DOHH2 (cell line): Measurements from ENCODE around the gene FKBP2.

Source experiments
- H3F3A ChIP-seq: fragments of 200-600 bp; sonication (generic), shearing (Covaris generic); 2 replicates; pipeline ENCODE4 v1.6.0; 2016; ENCODE audit warnings: antibody characterized with exemption, mild to moderate bottlenecking; ENCODE audit not compliant: control insufficient read depth, insufficient read depth
- H3K27ac ChIP-seq: fragments of 200-600 bp; sonication (generic); 2 replicates; pipeline ENCODE4 v1.5.1; 2014; ENCODE audit warnings: low read depth, mild to moderate bottlenecking, low read length, moderate library complexity
- H3K27me3 ChIP-seq: fragments of 200-600 bp; sonication (generic); 2 replicates; pipeline ENCODE4 v1.6.1; 2014; ENCODE audit warnings: mild to moderate bottlenecking, low read length, mixed read lengths; ENCODE audit not compliant: control insufficient read depth
- H3K36me3 ChIP-seq: fragments of 200-600 bp; sonication (generic); 2 replicates; pipeline ENCODE4 v1.6.1; 2014; ENCODE audit warnings: mild to moderate bottlenecking, low read length, moderate library complexity, mixed read lengths; ENCODE audit not compliant: control insufficient read depth
- H3K4me1 ChIP-seq: fragments of 200-600 bp; sonication (generic); 2 replicates; pipeline ENCODE4 v1.6.1; 2014; ENCODE audit warnings: mild to moderate bottlenecking, low read length, mixed read lengths; ENCODE audit not compliant: control insufficient read depth
- H3K4me2 ChIP-seq: fragments of 200-600 bp; sonication (generic); 2 replicates; pipeline ENCODE4 v1.6.0; 2014; ENCODE audit warnings: mild to moderate bottlenecking, low read length, moderate library complexity
- H3K4me3 ChIP-seq: fragments of 200-600 bp; sonication (generic); 2 replicates; pipeline ENCODE4 v1.5.1; 2014; ENCODE audit warnings: mild to moderate bottlenecking, low read length, mixed read lengths
- H3K79me2 ChIP-seq: fragments of 200-600 bp; sonication (generic); 2 replicates; pipeline ENCODE4 v1.6.1; 2014; ENCODE audit warnings: mild to moderate bottlenecking, low read length, mixed read lengths; ENCODE audit not compliant: control insufficient read depth
- H3K9me2 ChIP-seq: fragments of 200-600 bp; sonication (generic); replicated peaks from 2 replicates; pipeline ENCODE4 v1.6.1; 2014; ENCODE audit warnings: mild to moderate bottlenecking, low read length, mixed read lengths; ENCODE audit not compliant: control insufficient read depth
- H3K9me3 ChIP-seq: fragments of 200-600 bp; sonication (generic); 2 replicates; pipeline ENCODE4 v1.6.1; 2014; ENCODE audit warnings: antibody characterized with exemption, low read length, mixed read lengths; ENCODE audit not compliant: control insufficient read depth, insufficient read depth
- H4K20me1 ChIP-seq: fragments of 200-600 bp; sonication (generic); 2 replicates; pipeline ENCODE4 v1.6.0; 2014; ENCODE audit warnings: low read depth, mild to moderate bottlenecking, antibody characterized with exemption, low read length, moderate library complexity; ENCODE audit not compliant: control insufficient read depth, insufficient read depth
- CTCF ChIP-seq: fragments of 200-600 bp; sonication (generic); IDR thresholded peaks from one replicate; pipeline ENCODE4 v1.5.1; 2014; ENCODE audit warnings: antibody characterized with exemption, mild to moderate bottlenecking, low read depth, low read length; ENCODE audit not compliant: poor library complexity, severe bottlenecking
- EZH2phosphoT487 ChIP-seq: fragments of 200-600 bp; sonication (generic); IDR thresholded peaks from 2 replicates; pipeline ENCODE4 v1.6.1; 2017; ENCODE audit warnings: borderline replicate concordance, mild to moderate bottlenecking, antibody characterized with exemption, low read length, moderate library complexity, mixed read lengths

The FKBP2 gene

GRCh38 chr11:64229744-64230170 lies 11.1 kb upstream of the FKBP2 start:
- Histone ChIP-seq H3K79me2 (peaks cover 46% of the 10 kb centered on the region), H3F3A (peaks cover 24% of the 10 kb centered on the region), H3K9me2 (no peaks in the 10 kb centered on the region), H3K27me3 (no peaks in the 10 kb centered on the region), H3K4me2 (peak overlapping the region; percentile 97), H3K27ac (peak overlapping the region; percentile 94), H3K36me3 (peaks cover 16% of the 10 kb centered on the region), H4K20me1 (no peaks in the 10 kb centered on the region), H3K4me3 (peak overlapping the region; percentile 89), H3K9me3 (no peaks in the 10 kb centered on the region), H3K4me1 (peaks cover 76% of the 10 kb centered on the region)
- TF ChIP-seq EZH2phosphoT487 (no peak), CTCF (no peak)

- H4K20me1 ChIP-seq = no peaks in the 10 kb centered on the region
- peak within 1 kb of the TSS; percentile 89 for H3K4me3 ChIP-seq
- peaks cover 75% of the 10 kb centered on the region for H3K4me1 ChIP-seq
- no peaks in the 10 kb centered on the region for H3K9me3 ChIP-seq
- H3K27ac ChIP-seq = peak within 1 kb of the TSS; percentile 94
- peaks cover 46% of the 10 kb centered on the region for H3K79me2 ChIP-seq
- TF ChIP-seq EZH2phosphoT487 = no peak
- H3F3A ChIP-seq = peaks cover 24% of the 10 kb centered on the region
- no peaks in the 10 kb centered on the region for H3K9me2 ChIP-seq
- H3K36me3 ChIP-seq = peaks cover 14% of the 10 kb centered on the region
- H3K4me2 ChIP-seq = peak within 1 kb of the TSS; percentile 97
- no peaks in the 10 kb centered on the region for H3K27me3 ChIP-seq
Measured at GRCh38 chr11:64230171-64230984, 10.5 kb upstream of the FKBP2 start, which contains the start of gene DNAJC4. TSS of gene DNAJC4 (plus strand) at chr11:64230548. CDS start at chr11:64230855, 307 bp downstream.

GRCh38 chr11:64230985-64231365 lies 9.9 kb upstream of the FKBP2 start:
- H3K4me1 ChIP-seq = peaks cover 78% of the 10 kb centered on the region
- H3K79me2 ChIP-seq = peaks cover 50% of the 10 kb centered on the region
- peak overlapping the region; percentile 89 for H3K4me3 ChIP-seq
- no peaks in the 10 kb centered on the region; the same call in 1 of the 2 replicates for H4K20me1 ChIP-seq
- peaks cover 24% of the 10 kb centered on the region for H3F3A ChIP-seq
- H3K27ac ChIP-seq = peak overlapping the region; percentile 94
- H3K4me2 ChIP-seq = peak overlapping the region; percentile 97
- H3K36me3 ChIP-seq = peaks cover 18% of the 10 kb centered on the region
- H3K27me3 ChIP-seq = no peaks in the 10 kb centered on the region
- H3K9me2 ChIP-seq = no peaks in the 10 kb centered on the region
- no peaks in the 10 kb centered on the region for H3K9me3 ChIP-seq
- TF ChIP-seq CTCF (no peak), EZH2phosphoT487 (no peak)

GRCh38 chr11:64231546-64231945 lies 9.3 kb upstream of the FKBP2 start:
- Histone ChIP-seq H4K20me1 (no peaks in the 10 kb centered on the region; the same call in 1 of the 2 replicates), H3K9me2 (no peaks in the 10 kb centered on the region), H3K79me2 (peaks cover 48% of the 10 kb centered on the region), H3K9me3 (no peaks in the 10 kb centered on the region), H3F3A (peaks cover 24% of the 10 kb centered on the region), H3K4me2 (peak overlapping the region; percentile 97), H3K36me3 (peaks cover 20% of the 10 kb centered on the region), H3K27ac (no peak overlapping the region), H3K4me3 (peak overlapping the region; percentile 89), H3K27me3 (no peaks in the 10 kb centered on the region), H3K4me1 (peaks cover 78% of the 10 kb centered on the region)
- TF ChIP-seq EZH2phosphoT487 = no peak
- TF ChIP-seq CTCF = no peak
